Stimulated activated CD8-positive, alpha-beta memory T cell treated with anti-CD3 and anti-CD28 coated beads, Interleukin-2, amount 100 ng/mL, for 48 hours (primary cell): Measurements from ENCODE around the gene ATP2B2.

ENCODE experiments used
- DNase-seq, 2 donors: peaks; one replicate each; pipeline ENCODE4 v3.0.0-alpha.2; 2020; ENCODE audit warnings: low read depth in 2 of 2

ATP2B2 gene

GRCh38 chr3:10470120-10471053 is 35.0 kb downstream of the ATP2B2 start:
- no peak for DNase-seq

DNA sequence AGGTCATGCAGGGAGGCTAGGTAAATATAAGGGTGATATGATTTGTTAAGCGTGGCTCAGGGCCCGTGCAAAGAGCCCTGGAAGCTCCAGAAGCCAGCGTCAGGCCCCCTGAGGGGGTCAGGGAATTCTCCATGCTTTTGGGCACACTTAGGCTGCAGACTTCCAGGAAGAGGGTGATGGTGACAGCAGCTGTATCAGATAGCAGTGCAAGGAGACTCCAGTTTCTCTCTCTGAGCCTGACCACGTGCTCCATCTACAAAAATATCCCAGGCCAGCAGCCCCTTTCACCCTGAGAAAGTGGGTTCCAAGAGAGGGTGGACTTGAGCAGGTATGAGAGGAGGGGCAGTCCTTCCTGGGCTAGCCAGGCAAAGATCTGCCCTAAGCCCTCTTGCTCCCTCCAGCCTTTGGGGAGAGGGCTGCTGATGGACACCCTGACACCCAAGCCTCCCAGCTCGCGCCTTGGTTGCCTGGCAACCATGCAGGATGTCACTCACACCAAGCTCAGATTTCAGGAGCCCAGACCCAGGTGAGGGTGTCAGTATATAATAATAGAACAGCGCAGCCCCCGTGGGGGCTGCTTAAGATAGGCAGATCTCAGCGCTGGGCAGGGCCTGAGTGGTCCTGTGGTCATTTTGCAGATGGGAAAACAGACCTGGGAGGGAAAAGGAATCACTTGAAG is 35.8 kb downstream of the ATP2B2 start:
- no peak for DNase-seq

DNA sequence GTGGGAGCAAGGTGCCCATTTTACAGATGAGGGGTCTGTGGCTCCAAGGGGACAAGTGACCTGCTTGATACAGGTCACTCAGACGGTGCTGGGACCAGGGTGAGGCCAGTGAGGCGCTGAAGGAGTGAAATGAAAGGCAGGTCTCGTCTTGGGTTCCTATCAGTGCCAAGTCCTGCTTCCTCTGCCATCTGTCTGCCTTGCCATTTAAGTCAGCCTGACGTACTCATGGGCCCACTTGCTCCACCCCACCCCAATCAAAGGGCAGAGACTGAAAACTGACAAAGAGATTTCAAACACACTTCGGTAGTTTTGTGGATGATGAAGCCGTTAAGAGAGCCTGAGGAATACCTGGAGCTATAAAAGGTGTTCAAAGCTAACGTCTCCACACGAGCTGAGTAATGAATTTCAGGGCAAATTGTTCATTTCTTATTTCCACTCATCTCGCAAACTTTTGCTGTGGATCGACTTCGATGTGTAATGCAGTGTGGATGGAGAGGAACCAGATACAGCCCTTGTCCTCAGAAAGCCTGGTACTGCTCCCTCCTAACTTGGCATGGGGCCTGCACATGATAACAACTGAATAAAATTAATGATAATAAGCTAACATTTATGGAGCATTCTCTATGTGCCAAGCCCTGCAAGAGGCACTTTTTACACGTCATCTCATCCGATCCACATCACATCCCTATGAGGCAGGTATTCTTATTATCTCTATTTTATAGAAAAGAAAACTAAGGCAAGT is 36.6 kb downstream of the ATP2B2 start:
- no peak for DNase-seq

DNA sequence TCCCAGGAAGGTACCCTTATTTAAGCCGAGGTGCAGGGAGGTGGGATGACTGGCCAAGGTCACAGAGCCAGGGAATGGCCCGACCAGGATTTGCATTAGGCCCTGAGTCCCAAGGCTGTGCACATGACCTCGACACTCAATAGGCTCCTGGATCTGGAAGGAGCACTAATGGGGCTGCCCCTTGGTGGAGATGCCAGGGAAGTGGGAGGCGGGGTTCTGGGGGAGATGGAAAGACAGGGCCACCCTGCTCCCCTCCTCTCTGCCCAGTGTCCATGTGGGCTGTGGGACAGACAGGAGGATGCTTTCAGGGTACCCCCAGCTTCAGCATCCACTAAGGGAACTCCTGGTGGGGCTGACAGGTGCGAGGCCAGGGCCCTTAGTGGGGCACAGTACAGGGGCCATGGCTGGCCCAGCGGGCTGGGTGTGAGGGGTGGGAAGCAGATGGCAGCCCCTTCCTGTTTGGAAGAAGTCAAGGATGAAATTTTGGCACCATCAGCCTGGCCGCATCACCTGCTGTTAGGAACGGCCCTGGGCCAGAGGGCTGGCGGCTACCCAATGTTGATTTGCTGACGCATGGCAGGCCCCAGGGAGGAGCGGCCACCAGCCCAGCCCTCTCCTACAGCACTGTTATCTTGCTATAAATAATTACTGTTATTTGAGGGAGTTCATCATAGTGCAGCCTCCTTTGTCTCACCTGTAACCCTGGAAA is 37.3 kb downstream of the ATP2B2 start:
- DNase-seq, result no peak

- DNase-seq, result no peak
These were observed 38.2 kb downstream of the ATP2B2 start for GRCh38 chr3:10467204-10467603.

GRCh38 chr3:10466186-10466585 is 39.2 kb downstream of the ATP2B2 start:
- no peak for DNase-seq

DNA sequence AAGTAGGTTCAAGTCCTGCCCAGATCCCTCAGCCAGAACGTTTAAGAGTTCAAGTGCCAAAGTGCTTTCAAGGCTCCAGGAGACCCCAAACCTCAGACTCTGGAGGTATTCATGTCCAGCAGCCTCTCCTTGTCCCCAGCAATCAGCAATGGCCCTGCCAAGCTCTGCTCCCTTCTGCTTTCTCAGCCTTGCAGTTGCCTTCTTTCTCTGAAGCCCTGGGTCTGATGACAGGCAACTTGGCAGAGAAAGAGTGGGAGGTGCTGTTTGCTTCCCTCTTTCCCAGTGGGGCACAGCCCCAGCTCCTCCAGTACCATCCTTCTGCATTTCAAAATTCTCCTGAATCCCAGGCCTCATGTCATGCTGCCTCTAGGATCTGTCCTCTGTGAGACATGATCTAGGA is 40.2 kb downstream of the ATP2B2 start:
- no peak for DNase-seq

DNA sequence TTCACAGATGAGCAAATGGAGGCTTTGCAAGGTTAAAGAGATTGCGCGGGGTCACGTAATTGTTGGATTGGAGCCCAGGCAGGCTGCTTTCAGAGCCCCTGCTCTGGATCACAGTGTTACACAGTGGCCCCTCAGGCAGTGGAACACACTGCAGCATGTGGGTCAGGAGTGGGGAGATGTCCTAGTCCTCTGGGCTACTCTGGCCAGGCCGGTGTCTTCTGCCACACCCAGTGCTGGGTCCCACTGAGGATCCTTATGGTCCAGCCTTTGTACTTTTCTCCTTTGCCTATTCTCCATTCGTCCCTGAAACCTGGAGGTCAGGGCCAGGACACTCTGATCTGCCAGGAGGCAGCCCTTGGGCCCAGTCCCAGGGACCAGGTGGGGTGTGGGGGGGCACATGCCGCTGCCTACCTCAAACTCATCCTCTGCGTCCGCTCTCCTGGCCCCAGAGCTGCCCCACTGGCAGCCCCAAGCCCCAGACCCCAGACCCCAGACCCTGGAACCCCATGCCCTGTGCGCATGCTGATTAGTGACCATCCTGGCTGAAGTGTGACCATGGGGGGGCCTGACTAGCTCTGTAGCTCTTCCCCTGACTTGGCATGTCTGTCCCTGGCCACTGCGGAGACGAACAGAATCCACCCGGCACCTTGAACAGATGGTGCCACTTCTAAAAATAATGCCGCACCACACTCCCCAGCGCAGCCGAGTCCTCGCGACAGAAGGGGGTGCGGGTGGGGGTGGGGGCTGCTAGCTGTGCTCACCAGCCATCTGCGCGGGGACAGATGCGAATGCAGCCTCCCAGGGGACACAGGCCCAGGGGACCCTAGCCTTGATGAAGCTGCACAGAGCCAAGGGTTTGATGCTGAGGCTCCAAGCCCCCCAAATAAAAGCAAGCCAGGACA is 41.6 kb downstream of the ATP2B2 start:
- no peak for DNase-seq

GRCh38 chr3:10462641-10463532 is 42.5 kb downstream of the ATP2B2 start:
- DNase-seq, result no peak

DNA sequence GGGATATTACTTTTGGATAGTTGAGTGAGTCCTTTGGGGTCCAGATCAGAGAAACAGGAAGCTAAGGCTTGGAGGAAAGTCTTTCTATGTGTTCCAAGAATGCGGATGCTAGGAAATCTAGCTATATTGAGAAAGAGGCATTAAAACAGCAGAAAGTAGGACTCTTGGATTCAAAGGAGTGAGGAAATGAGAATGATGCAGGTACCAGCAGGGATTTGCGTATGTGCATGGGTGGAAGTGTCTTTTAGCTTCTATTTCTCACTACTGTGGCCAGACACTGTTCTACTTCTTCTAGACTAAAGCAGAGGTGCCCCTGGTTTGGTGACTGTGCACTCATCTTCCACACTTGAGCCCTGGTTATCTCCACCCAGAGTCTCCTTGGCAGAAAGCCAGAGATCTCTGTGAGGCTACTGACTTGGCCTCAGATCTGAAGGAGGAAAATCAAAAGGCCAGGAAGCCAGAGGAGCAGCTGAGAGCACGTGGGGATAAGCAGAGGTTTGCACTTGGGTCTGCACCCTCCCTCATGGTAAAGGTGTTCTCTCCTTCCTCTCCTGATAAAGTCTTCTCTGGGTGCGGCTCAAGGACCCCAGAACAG is 44.3 kb downstream of the ATP2B2 start:
- no peak for DNase-seq

DNA sequence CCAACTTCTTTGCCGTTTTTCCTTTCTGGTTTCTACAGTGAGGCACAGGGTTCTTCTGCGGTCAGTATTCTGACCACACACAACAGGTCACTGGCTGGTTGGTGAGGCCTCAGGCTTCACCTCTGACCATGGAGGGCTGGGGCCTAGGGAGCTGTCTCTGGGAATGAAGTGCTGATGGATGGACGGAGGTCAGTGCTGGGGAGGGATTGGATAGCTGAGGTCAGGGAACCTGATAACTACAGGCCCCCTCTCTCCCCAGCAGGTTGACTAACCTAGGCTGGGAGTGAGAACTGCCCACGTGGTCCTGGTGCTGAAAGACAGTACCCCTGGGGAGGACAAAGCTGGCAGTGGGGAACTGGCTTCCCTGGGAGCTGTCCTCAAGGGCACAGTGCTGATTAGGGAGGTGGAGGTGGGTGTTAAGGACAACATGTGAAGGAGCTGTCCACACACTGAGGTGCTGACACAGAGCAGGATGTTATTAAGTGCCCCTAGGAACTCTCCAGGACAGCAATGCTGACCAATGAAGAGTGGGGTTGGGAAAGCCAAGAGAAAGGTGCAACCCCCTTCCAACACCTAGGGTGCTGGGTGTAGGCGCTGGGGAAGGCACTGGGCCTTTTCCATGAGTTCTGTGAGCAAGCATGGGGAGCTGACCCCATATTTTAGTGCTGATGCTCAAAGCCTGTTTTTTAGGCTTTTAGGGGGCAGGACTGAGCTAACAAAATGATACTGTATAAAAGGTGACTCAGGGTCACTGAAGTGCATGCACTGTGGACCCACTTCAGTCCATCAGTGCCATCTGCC is 45.2 kb downstream of the ATP2B2 start:
- DNase-seq, result peak; percentile 23 to 34

DNA sequence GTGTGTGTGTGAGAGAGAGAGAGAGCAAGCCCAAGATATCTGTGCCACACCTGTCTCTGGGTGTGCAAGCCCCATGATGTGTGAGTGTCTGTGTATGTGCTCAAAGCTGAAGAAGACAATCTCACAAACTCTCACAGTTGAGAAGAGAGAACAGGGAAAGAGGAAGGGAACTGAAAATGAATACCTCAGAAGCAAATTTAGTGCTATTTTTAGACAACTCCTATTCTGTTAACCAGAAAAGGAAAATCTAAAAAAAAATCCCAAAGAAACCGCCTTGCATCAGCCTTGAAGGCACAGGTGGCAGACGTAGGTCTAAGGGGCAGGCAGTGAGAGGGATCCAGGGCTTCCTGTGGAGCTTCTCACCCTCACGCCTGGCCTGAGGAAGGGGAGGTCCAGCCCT is 47.8 kb downstream of the ATP2B2 start:
- DNase-seq, result no peak

- no peak for DNase-seq
These were observed 48.4 kb downstream of the ATP2B2 start for GRCh38 chr3:10456981-10457380.

DNA sequence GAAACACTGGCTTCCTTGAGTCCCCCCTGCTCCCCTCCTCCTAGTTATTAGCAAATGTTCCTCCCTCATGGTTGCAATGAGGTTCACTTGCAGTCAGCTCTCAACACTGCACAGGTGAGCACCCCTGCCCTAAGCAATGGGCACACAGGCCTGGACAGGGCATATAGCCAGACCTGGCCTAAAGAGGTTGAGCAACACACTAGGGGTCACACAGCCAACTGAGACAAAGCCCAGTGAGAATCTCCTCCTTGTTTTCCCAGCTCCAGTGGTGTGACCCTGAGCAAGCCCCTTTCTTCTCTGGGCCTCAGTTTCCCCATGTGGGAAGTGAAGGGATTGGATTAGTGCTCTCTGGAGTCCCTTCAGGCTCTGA is 49.9 kb downstream of the ATP2B2 start:
- DNase-seq, result no peak

GRCh38 chr3:10454907-10455544 is 50.4 kb downstream of the ATP2B2 start:
- no peak for DNase-seq

DNA sequence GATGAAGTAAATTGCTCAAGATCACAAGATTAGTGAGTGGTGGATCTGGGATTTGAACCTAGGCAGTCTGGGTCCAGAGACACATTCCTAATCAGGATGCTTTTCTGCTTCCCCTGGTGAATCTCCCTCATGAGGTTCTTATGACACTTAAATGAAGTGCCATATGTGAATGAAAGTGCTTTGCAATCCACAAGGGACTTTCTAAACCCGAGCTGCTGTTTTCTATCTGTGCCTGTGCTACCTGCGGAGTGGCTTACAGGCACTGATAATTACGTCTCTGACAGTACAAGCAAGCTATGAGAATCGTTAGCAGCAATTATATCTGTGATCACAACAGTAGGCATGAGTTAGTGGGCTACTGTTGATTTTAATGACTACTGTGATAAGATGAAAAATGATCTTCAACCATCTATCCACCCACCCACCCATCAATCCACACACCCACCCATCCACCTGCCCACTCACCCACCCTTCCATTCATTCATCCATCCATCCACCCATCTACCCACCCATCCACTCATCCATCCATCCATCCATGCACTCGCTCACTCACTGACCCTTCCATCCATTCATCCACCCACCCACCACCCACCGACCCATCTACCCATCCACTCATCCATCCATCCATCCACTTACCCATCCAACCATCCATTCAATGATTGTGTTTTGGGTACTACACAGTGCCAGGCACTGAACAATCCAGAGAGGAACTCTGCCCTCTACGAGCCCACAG is 51.8 kb downstream of the ATP2B2 start:
- no peak for DNase-seq
